GM06990 (cell line): ENCODE results near the gene PTPRE.

Experiments
- DNase-seq: peaks from one replicate; pipeline ENCODE4 v3.0.0-alpha.2; 2011; ENCODE audit not compliant: insufficient read length; ENCODE audit errors: extremely low read depth
- H3K27me3 ChIP-seq: replicated peaks from 2 replicates; pipeline ENCODE4 v1.6.0; 2011; ENCODE audit warnings: low read length; ENCODE audit not compliant: control insufficient read depth, insufficient read depth
- H3K36me3 ChIP-seq: 2 replicates; pipeline ENCODE4 v1.5.1; 2011; ENCODE audit warnings: low read length; ENCODE audit not compliant: control insufficient read depth, insufficient read depth
- H3K4me3 ChIP-seq: replicated peaks from 2 replicates; pipeline ENCODE4 v1.5.1; 2011; ENCODE audit warnings: low read depth, mild to moderate bottlenecking, control low read depth, low read length
- TF ChIP-seq, protein P1 (sequence below): IDR thresholded peaks from 2 replicates; pipeline ENCODE4 v1.5.1; 2011; ENCODE audit warnings: low read length, control low read depth, mild to moderate bottlenecking, inconsistent platforms; ENCODE audit not compliant: insufficient read depth, poor library complexity, severe bottlenecking

PTPRE gene

DNA sequence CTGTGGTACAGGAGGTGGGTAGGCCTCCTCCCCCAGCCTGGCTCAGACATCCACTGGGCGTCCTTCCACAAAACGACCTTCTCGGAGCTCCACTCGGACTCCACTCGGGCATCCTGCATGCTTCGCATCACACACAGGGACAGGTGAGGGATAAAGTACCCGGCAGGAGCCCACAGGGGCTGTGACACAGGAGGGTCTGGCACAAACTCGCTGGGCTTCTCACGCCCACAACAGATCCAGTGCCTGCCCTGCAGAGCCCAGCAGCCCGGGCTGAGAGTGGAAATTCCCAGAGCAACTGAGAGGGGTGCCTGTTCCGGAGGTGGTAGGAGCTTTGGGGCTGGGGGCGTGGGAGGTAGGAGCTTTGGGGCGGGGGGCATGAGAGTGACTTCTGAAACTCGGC, 110.9 kb downstream of the PTPRE start:
- Histone ChIP-seq H3K27me3 (no peaks in the 10 kb centered on the region; the same call in 1 of the 2 replicates), H3K4me3 (no peak overlapping the region), H3K36me3 (no peaks in the 10 kb centered on the region)
- TF ChIP-seq, protein P1, sequence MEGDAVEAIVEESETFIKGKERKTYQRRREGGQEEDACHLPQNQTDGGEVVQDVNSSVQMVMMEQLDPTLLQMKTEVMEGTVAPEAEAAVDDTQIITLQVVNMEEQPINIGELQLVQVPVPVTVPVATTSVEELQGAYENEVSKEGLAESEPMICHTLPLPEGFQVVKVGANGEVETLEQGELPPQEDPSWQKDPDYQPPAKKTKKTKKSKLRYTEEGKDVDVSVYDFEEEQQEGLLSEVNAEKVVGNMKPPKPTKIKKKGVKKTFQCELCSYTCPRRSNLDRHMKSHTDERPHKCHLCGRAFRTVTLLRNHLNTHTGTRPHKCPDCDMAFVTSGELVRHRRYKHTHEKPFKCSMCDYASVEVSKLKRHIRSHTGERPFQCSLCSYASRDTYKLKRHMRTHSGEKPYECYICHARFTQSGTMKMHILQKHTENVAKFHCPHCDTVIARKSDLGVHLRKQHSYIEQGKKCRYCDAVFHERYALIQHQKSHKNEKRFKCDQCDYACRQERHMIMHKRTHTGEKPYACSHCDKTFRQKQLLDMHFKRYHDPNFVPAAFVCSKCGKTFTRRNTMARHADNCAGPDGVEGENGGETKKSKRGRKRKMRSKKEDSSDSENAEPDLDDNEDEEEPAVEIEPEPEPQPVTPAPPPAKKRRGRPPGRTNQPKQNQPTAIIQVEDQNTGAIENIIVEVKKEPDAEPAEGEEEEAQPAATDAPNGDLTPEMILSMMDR = no peak
- no peak for DNase-seq

GRCh38 chr10:128018236-128018635, 111.3 kb downstream of the PTPRE start:
- no peaks in the 10 kb centered on the region for H3K36me3 ChIP-seq
- TF ChIP-seq, protein P1 = no peak
- H3K27me3 ChIP-seq = no peaks in the 10 kb centered on the region; the same call in 1 of the 2 replicates
- DNase-seq = no peak
- H3K4me3 ChIP-seq = no peak overlapping the region

DNA sequence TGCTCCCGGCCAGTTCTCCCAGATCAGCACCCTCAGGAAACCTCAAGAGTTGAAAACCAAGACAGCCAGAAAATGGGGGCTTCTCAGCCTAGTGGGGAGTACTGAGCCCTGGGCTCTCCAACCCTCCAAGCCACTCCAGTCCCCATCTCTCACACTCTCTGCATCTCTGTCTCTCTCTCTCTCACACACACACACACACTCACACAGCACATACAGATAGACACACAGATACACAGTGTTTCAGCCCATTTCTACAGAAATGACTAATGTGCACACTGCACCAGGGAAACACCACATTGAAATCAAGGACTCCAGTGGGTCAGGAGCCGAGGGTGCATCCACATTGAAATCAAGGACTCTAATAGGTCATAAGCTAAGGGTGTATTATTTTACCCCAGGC, 111.8 kb downstream of the PTPRE start:
- Histone ChIP-seq H3K4me3 (no peak overlapping the region), H3K27me3 (no peaks in the 10 kb centered on the region; the same call in 1 of the 2 replicates), H3K36me3 (no peaks in the 10 kb centered on the region)
- DNase-seq = no peak
- TF ChIP-seq, protein P1 = no peak

DNA sequence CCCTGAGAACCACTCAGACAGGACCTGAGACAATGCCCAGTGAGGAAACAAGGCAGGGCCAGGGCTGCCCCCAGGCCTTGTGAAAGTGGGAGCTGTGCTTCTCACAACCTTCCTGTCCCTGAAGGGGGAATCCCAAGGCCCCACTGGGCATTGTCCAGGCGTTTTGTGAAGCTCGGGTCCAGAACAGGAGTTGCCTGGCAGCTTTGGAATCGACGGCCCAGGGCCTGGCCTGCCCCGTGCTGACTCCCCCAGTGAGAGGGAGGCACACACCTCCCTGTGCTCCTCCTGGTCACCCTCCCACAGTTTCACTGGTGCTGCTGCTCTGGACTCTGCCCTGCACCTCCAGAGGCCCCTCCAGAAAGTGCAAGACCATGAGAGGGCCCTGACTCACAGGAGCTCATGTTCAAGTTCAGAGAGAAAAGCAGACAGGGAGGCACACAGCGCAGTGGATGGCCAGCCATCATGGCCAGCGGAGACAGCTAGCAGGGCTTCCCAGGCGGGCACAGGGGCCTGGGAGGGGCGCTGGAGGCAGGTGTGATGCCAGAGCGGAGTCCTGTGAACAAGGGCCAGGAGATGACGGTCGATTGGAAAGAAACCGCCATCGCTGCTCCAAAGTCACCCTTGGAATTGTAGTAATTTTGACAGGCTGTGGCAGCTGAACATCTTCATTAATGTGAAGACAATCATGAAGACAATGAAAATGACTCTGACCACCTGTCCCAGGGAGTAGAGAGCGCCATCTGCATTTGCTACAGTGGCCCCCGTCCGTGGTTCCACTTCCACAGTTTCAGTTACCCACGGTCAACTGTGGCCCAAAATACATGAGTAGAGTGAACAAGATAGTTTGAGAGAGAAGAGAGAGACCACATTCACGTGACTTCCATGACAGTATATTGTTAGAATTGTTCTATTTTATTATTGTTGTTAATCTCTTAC, 115.6 kb downstream of the PTPRE start:
- Histone ChIP-seq H3K4me3 (no peak overlapping the region), H3K36me3 (no peaks in the 10 kb centered on the region), H3K27me3 (peaks cover 1% of the 10 kb centered on the region; the same call in 1 of the 2 replicates)
- TF ChIP-seq, protein P1 = no peak
- DNase-seq = no peak

GRCh38 chr10:128024426-128024825, 117.5 kb downstream of the PTPRE start:
- Histone ChIP-seq H3K4me3 (no peak overlapping the region), H3K27me3 (peaks cover 1% of the 10 kb centered on the region; the same call in 1 of the 2 replicates), H3K36me3 (no peaks in the 10 kb centered on the region)
- no peak for DNase-seq
- TF ChIP-seq, protein P1 = no peak
